Measurements from ENCODE around the gene MSL3. TPM values are rescaled to one million over a fixed set of nuclear protein-coding genes. Genes with fewer than 3 reads are reported as not detected.

MSL3 gene
- total and polyA plus RNA-seq, 2 of the 8 experiments (the other 6 are each of a cell fraction or from before 2014, with no cell fraction given): 10.6 to 12.3 TPM

DNA sequence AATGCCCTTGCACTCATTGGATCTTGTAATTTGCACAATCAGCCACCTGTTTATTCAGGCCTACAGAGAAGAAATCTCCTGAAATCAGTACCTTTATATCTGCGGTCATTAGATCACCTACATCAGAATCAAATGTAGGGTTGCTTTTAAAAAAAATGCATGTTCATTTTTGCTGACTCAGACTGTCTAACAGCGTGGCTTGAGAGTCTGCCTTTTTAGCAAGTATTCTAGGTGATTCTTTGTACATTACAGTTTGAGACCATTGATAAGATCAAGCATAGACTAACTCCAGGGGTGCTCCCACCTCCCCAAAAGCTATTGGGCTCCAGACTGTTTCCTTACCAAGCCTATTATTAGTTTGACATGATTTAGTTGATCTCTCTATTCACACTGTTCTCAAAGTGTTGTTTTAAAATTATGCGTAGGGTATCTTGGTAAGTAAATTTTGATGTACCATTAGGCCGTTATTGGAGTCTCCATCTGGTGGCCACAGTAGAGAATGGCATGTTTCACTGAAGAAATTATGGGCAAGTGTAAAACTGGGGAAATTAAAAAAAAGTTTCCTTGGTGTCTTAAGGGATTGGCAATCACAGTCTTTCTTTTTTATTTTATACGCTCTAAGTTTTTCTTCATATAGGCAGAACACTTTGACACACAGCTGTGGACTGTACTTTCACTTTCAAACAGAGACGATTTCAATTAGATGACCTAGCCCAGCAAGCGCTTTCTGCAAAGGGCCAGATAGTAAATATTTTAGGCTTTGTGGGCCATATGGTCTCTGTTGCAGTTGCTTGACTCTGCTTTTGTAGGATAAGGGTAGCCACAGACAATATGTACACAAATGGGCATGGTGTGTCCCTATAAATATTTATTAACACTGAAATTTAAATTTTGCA lies 33.7 kb upstream of the MSL3 start:
- no peaks in the 10 kb centered on the region for H3K9me3 ChIP-seq (ENCODE audit: insufficient read depth in 2 of 2, low read depth in 1 of 2, low read length in 1 of 2)
- H2BK15ac ChIP-seq (ENCODE audit: low read length): no peak overlapping the region
- H3K79me1 ChIP-seq (ENCODE audit: low read depth, low read length): no peaks in the 10 kb centered on the region
- no peaks in the 10 kb centered on the region for H3K79me2 ChIP-seq (ENCODE audit: control insufficient read depth in 1 of 2, insufficient read depth in 2 of 2, low read length in 2 of 2)
- H3K4me2 ChIP-seq (ENCODE audit: insufficient read depth in 1 of 2, low read depth in 2 of 2, low read length in 2 of 2): no peak overlapping the region
- no peak overlapping the region for H3K18ac ChIP-seq (ENCODE audit: extremely low read depth, low read length)
- no peaks in the 10 kb centered on the region for H3K4me1 ChIP-seq (replicated peaks in 1 of 4; ENCODE audit: control insufficient read depth in 3 of 4, insufficient read depth in 4 of 4, low read length in 3 of 4)
- no peak overlapping the region for H2BK12ac ChIP-seq (ENCODE audit: low read depth, low read length)
- no peak overlapping the region for H4K5ac ChIP-seq (ENCODE audit: insufficient read length, low read depth, low read length)
- H3K23ac ChIP-seq (ENCODE audit: insufficient read length): no peak overlapping the region
- no peaks in the 10 kb centered on the region for H3K27me3 ChIP-seq (replicated peaks in 1 of 4; ENCODE audit: control insufficient read depth in 3 of 4, extremely low read depth in 1 of 4, insufficient read depth in 3 of 4, low read length in 3 of 4)
- no peak overlapping the region for H3K14ac ChIP-seq (ENCODE audit: insufficient read length)
- no peaks in the 10 kb centered on the region for H3K36me3 ChIP-seq (ENCODE audit: control insufficient read depth in 2 of 4, insufficient read depth in 4 of 4, low read length in 3 of 4)
- no peak overlapping the region for H3K9ac ChIP-seq (replicated peaks in 1 of 4; ENCODE audit: extremely low read depth in 1 of 4, low read depth in 3 of 4, low read length in 3 of 4)
- WGBS, 2 experiments (ENCODE audit: extremely low coverage in 1 of 2, insufficient coverage in 1 of 2, insufficient read length in 1 of 2, insufficient replicate concordance in 2 of 2, low coverage in 1 of 2, low lambda C conversion rate in 2 of 2, missing lambda C conversion rate in 1 of 2): 80% methylated on average over 6 of the region's 7 CpGs; no CpG with 5 or more reads in 1 of the 2 experiments
- no peak overlapping the region for H4K91ac ChIP-seq (replicated peaks; ENCODE audit: insufficient read length, low read length)
- ChIA-PET CTCF (ENCODE audit: partially characterized antibody) (interaction anchor here (0.7 to 2.7 kb wide), 13 partner anchors 9 to 192 kb away, joined by 3 to 12 read pairs (median 3); partner anchors contain the start of gene ARHGAP6), POLR2A (ENCODE audit: partially characterized antibody) (no interaction called here)
- H2BK120ac ChIP-seq (replicated peaks; ENCODE audit: low read depth, low read length): no peak overlapping the region
- no peaks in the 10 kb centered on the region for H3K23me2 ChIP-seq (ENCODE audit: low read depth, low read length)
- H3K27ac ChIP-seq (ENCODE audit: low read depth, low read length): no peak overlapping the region
- peak; percentile 78 for FAIRE-seq
- H4K20me1 ChIP-seq (replicated peaks in 1 of 2; ENCODE audit: control insufficient read depth in 1 of 2, insufficient read depth in 2 of 2, low read length in 2 of 2): no peaks in the 10 kb centered on the region
- H3K4ac ChIP-seq (replicated peaks; ENCODE audit: insufficient read length, low read depth, low read length): no peak overlapping the region
- H2AK5ac ChIP-seq (ENCODE audit: low read depth, low read length): no peak overlapping the region
- no peak for DNase-seq (ENCODE audit: low read depth in 1 of 2, low spot score in 2 of 2)
- no peak overlapping the region for H3K4me3 ChIP-seq (ENCODE audit: extremely low read depth in 1 of 4, insufficient read depth in 2 of 4, low read depth in 3 of 4, low read length in 4 of 4)
- H2BK20ac ChIP-seq (ENCODE audit: low read length): no peak overlapping the region
- H4K8ac ChIP-seq (ENCODE audit: extremely low read depth, insufficient read depth, low read length): no peak overlapping the region
- H2BK5ac ChIP-seq (ENCODE audit: low read depth, low read length): no peak overlapping the region
- no peak overlapping the region for H2AFZ ChIP-seq (ENCODE audit: low read length)
- no peak overlapping the region for H3K56ac ChIP-seq (replicated peaks; ENCODE audit: insufficient read length, low read depth, low read length)
- TF ChIP-seq USF2 (IDR thresholded peaks at IDR 0.05; ENCODE audit: low read length): no peak
- TF ChIP-seq BACH1 (IDR thresholded peaks at IDR 0.05; ENCODE audit: low read length): no peak
- TF ChIP-seq, protein P1, sequence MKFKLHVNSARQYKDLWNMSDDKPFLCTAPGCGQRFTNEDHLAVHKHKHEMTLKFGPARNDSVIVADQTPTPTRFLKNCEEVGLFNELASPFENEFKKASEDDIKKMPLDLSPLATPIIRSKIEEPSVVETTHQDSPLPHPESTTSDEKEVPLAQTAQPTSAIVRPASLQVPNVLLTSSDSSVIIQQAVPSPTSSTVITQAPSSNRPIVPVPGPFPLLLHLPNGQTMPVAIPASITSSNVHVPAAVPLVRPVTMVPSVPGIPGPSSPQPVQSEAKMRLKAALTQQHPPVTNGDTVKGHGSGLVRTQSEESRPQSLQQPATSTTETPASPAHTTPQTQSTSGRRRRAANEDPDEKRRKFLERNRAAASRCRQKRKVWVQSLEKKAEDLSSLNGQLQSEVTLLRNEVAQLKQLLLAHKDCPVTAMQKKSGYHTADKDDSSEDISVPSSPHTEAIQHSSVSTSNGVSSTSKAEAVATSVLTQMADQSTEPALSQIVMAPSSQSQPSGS (IDR thresholded peaks at IDR 0.05; ENCODE audit: low read length): no peak
- TF ChIP-seq TAF7 (optimal IDR thresholded peaks at IDR 0.05; ENCODE audit: borderline replicate concordance, low read depth, low read length): no peak
- no peak for TF ChIP-seq MAFK (IDR thresholded peaks at IDR 0.05; ENCODE audit: low read depth, low read length)
- TF ChIP-seq SIN3A (conservative IDR thresholded peaks at IDR 0.05 in 1 of 2, IDR thresholded peaks at IDR 0.05 in 1 of 2; ENCODE audit: low read depth in 1 of 2, low read length in 2 of 2): no peak
- no peak for TF ChIP-seq KDM5A (IDR thresholded peaks at IDR 0.05; ENCODE audit: low read length)
- TF ChIP-seq BRCA1 (IDR thresholded peaks at IDR 0.05; ENCODE audit: low read depth, low read length): no peak
- no peak for TF ChIP-seq TEAD4 (IDR thresholded peaks at IDR 0.05; ENCODE audit: low read depth, low read length)

All from H1 (cell line).